GM12874 (cell line): ENCODE measurements around the gene MMP14.

Experiments
- TF ChIP-seq, protein P1 (sequence below): IDR thresholded peaks from 2 replicates; pipeline ENCODE4 v1.5.1; 2011; ENCODE audit warnings: low read depth, mild to moderate bottlenecking, control low read depth, low read length, moderate library complexity; ENCODE audit not compliant: insufficient read depth

The MMP14 gene

DNA sequence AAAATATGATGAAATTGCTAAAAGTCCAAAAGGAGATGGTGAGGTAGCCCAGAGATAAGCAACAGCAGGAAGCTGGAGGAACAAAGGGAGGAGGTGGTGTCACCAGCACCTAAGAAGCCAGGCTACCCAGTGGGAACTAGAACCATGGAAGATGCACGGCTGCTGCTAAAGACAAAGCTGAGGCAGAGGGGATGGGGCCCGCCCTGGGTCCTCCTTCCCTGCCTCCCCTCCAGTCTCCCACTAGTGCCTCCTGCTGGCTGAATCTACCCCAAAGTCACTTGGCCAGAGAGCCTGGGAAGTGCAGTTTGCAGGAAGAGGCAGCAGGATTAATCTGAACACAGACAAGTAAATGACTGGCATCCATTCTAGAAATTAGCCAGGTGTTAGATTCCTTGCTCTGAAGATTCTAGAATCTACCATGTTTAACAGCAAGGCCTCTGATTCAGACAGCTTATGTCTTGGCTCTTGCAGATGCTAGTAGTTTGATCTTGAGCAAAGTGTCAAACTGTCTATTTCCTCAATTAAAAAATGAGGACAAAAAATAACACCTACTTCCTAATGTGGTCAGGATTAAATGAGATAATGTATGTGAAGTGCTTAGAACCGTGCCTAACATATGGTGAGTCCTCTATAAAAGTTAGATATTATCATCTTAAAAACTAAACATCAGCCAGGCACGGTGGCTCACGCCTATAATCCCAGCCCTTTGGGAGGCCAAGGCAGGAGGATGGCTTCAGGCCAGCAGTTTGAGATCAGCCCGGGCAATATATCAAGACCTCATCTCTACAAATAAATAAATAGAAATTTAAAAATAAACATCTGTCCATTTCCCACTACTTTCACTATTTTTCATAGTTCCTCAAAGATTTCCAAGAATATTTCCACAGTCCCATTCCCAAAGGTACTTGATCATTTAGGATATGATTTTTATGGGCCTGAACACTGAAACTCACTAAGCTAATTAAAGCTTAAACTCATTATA, 29.3 kb downstream of the MMP14 start:
- TF ChIP-seq, protein P1, sequence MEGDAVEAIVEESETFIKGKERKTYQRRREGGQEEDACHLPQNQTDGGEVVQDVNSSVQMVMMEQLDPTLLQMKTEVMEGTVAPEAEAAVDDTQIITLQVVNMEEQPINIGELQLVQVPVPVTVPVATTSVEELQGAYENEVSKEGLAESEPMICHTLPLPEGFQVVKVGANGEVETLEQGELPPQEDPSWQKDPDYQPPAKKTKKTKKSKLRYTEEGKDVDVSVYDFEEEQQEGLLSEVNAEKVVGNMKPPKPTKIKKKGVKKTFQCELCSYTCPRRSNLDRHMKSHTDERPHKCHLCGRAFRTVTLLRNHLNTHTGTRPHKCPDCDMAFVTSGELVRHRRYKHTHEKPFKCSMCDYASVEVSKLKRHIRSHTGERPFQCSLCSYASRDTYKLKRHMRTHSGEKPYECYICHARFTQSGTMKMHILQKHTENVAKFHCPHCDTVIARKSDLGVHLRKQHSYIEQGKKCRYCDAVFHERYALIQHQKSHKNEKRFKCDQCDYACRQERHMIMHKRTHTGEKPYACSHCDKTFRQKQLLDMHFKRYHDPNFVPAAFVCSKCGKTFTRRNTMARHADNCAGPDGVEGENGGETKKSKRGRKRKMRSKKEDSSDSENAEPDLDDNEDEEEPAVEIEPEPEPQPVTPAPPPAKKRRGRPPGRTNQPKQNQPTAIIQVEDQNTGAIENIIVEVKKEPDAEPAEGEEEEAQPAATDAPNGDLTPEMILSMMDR = peak; percentile 40

DNA sequence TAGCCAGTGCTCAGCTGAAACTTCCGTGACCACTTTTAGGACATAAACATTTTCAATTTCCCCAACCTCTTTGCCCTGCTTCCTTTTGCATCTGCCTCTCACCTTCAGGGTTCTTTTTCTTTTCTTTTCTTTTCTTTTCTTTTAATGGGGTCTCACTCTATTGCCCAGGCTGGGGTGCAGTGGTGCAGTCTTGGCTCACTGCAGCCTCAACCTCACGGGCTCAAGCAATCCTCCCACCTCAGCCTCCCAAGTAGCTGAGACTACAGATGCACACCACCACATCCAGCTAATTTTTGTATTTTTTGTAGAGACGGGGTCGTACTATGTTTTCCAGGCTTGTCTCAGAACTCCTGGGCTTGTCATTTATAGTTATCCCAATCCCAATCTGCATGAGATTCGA, 30.5 kb downstream of the MMP14 start:
- TF ChIP-seq, protein P1 = no peak

DNA sequence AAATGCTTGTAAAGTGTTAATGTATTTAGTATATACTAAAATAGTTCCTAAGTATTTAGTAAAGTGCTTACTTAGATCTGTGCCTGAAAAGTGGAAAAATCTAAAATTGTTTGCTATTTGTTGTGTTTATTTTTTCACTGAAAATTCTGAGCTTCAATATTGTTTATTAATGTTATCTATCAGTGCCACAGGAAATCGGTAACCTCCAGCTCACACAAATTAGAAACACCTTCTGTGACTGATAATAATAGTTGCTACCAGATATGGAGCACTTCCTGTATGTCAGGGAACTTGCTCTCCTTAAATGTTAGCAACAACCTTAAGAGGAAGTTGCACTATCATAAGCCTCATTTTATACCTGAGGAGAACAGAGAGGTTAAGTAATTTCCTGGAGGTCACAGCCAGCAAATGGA, 34.4 kb downstream of the MMP14 start:
- TF ChIP-seq, protein P1 = no peak

DNA sequence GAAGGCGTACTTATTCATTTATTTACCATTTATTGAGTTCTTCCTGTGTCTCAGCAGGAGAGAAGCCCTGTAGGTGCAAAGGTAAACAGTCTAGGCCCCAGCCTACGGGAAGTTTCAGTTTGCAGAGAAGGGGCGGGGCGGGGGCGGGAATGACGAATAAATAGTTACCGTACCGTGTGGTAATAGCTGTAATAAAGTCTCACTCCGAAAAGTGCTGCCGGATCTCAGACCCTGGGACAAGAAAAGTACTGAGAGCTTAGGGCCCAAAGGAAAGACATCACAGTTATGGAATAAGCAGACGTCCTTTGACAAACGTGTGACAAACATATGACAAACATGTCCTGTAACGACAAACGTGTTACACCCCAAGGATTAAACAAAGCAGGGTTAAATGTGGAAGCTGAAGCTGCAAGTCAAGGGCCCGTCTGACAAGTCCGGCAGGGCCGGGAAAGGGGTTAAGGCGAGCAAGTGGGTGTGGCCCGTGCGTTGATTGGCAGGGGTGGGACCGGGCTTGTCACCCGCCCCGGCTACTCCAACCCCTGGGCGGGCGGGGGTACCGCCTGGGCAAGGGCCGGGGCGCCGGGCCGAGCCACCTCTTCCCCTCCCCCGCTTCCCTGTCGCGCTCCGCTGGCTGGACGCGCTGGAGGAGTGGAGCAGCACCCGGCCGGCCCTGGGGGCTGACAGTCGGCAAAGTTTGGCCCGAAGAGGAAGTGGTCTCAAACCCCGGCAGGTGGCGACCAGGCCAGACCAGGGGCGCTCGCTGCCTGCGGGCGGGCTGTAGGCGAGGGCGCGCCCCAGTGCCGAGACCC, 35.0 kb downstream of the MMP14 start, which contains the start of gene LRP10:
LRP10 (plus strand) TSS at position 517 of the 809 bp plus-strand sequence. CDS start 564 bp downstream, outside the sequence.
- TF ChIP-seq, protein P1 = no peak

DNA sequence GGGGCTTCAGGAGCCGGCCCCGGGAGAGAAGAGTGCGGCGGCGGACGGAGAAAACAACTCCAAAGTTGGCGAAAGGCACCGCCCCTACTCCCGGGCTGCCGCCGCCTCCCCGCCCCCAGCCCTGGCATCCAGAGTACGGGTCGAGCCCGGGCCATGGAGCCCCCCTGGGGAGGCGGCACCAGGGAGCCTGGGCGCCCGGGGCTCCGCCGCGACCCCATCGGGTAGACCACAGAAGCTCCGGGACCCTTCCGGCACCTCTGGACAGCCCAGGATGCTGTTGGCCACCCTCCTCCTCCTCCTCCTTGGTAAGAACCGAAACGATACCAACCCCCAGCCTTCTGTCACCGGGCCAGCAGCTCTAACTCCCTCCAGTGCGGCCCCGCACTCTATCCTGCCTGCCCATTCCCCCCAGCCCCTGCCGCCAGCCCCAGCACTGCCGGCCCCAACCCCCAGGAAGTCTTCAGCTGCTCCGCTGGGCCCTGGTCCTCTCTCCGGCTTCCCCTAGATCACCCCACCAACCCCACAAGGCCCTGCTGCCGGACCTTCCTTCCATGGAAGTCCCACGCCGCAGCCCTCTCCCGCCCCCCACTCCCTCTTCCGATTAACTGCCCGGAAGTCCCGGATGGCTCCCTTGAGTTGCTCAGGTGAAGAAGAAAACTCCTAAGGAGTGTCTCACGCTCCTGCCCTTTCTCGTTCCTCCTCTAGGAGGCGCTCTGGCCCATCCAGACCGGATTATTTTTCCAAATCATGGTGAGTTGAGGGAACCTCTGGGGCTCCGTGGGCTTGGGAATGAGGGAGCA, 35.8 kb downstream of the MMP14 start:
- TF ChIP-seq, protein P1 = peak; percentile 91

DNA sequence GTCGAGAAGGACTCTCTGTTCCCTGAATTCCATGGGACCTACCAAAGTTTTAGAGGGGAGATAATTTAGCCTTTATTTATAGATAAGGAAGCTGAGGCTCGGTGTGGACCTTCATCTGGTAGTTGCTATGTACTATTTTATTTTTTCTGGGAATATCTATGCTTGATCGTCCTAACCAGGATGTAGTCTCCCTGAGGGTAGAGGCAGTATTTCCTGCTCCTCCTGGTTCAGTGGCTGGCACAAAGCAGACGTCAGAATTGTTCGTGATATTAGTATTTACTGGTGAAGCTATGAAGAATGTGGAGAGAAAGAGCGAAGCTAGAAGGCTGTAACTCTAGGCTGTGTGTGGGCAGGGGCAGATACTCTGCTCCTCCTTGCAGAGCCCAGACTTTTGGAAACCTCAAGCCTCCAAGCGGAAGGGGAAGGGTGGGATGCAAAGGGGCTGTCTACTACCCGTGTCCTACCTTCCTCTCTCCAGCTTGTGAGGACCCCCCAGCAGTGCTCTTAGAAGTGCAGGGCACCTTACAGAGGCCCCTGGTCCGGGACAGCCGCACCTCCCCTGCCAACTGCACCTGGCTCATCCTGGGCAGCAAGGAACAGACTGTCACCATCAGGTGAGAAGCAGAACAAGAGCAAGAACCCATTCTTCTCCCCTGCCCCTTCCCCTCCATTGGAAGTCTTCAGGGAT, 36.6 kb downstream of the MMP14 start:
- TF ChIP-seq, protein P1 = no peak
